ENCODE results near the gene RNU2-63P. TPM values are rescaled to one million over a fixed set of nuclear protein-coding genes. Genes with fewer than 3 reads are reported as not detected.
A peak's percentile ranks its signal among the peaks of the same experiment; 100 is the strongest.

Gene RNU2-63P
- total and polyA plus RNA-seq, 11 donors = not detected

DNA sequence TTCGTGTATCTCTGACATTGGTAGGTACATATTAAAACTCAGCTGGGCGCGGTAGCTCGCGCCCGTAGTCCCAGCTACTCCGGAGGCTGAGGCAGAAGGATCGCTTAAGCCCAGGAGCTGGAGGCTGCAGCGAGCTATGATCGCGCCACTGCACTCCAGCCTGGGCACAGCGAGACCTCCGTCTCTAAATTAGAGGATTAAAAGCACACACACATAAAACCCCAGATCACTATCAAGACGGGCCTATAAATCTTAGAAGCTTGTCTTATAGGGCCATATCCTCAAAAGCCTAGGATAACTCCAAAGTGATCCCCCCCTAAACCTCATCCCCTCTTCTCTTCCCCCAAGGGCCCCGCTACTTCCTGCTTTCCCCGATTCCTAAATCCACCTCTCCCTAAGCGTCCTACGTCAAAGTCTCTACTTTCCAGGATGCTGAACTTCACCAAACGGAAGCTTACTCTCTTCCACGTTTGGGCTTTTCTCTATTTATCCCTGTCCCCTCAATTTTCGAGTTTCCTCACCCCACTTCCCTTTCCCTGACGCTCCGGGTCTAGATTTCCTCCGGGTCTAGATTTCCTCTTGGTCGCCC is 38.5 kb upstream of the RNU2-63P start:
- Histone ChIP-seq H3K27me3 (no peaks in the 10 kb centered on the region), H3K4me3 (peak overlapping the region; percentile 57 to 99 (median 86)), H3K36me3 (no peaks in the 10 kb centered on the region), H3K27ac (peak overlapping the region; percentile 92 to 99 (median 98)), H3K9me3 (no peaks in the 10 kb centered on the region), H3K4me1 (peaks cover 6 to 43% (median 35%) of the 10 kb centered on the region in 12 donors)
- TF ChIP-seq POLR2A (IDR thresholded peaks at IDR 0.05) (no peak), CTCF (IDR thresholded peaks at IDR 0.05) (no peak)
- intact Hi-C loops (cut with DNase I) = no loop called here
- WGBS, 4 donors = 25 to 39% (median 34%) methylated on average over 25 of the region's 25 CpGs
- peak in 3 of 4 donors; percentile 1 to 38 (median 19) for ATAC-seq
- DNase-seq = no peak

DNA sequence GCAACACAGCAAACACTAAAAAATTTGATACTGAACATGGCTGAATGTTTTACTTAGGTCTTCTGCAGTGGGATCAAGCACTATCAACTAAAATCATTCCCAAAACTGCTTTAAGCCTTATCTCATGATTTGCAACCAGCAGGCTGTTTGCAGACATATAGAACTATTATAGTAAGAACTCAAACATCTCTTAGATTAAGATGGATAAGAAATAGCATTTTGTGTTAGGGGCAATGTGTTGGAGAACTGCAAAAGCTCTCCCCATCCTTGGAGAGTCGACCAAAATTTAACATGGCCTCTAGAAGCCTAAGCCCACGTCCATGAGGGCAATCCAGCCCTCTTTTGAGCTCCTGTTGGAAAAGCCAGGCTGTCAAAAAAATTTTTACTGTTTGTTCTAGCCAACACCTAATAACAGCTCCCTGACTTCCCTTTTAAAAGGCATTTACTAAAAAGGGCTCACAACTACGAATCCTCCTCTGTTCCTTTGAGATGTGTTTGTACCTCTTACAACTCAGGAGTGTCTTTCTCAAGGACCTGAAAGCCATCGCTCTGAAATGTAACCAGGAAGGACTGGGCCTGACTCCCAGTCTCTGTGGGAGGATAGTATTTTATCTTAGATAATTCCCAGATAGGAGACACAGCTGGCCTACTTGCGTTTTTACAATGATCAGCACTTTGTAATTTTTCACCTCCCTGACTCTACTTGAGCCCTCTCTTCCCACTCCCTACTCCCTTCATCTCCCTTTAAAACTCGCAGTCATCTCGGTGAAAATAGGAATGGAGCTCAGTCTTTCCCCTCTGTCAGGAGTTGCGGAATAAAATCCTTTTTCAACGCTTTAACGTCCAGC is 37.8 kb upstream of the RNU2-63P start:
- Histone ChIP-seq H3K4me1 (peaks cover 6 to 47% (median 35%) of the 10 kb centered on the region in 12 donors), H3K4me3 (peak overlapping the region; percentile 57 to 99 (median 86)), H3K27me3 (no peaks in the 10 kb centered on the region), H3K9me3 (no peaks in the 10 kb centered on the region), H3K27ac (peak overlapping the region in 11 of 12 donors; percentile 92 to 99 (median 98)), H3K36me3 (peaks cover 0 to 4% (median 0%) of the 10 kb centered on the region in 9 donors)
- TF ChIP-seq CTCF (IDR thresholded peaks at IDR 0.05) = no peak
- no peak for TF ChIP-seq POLR2A (IDR thresholded peaks at IDR 0.05)
- intact Hi-C loops (cut with DNase I) = no loop called here
- 47 to 65% (median 54%) methylated on average over 10 of the region's 10 CpGs for WGBS, 4 donors
- ATAC-seq (no peak), DNase-seq (no peak)

GRCh38 chr2:88053296-88053695 is 36.9 kb upstream of the RNU2-63P start:
- no peak for TF ChIP-seq CTCF (IDR thresholded peaks at IDR 0.05)
- no peak for TF ChIP-seq POLR2A (IDR thresholded peaks at IDR 0.05)
- H3K27ac ChIP-seq = peak overlapping the region in 4 of 12 donors; percentile 98 to 99 (median 99)
- ATAC-seq = no peak

GRCh38 chr2:88051792-88052191 is 35.4 kb upstream of the RNU2-63P start:
- H3K9me3 ChIP-seq = no peaks in the 10 kb centered on the region
- peaks cover 6 to 47% (median 35%) of the 10 kb centered on the region in 12 donors for H3K4me1 ChIP-seq
- TF ChIP-seq POLR2A (IDR thresholded peaks at IDR 0.05) (no peak), CTCF (IDR thresholded peaks at IDR 0.05) (no peak)
- WGBS, 4 donors = 55 to 71% (median 65%) methylated on average over 2 of the region's 2 CpGs
- intact Hi-C loops (cut with DNase I) = no loop called here
- no peak overlapping the region for H3K27ac ChIP-seq
- no peak overlapping the region for H3K4me3 ChIP-seq
- H3K27me3 ChIP-seq = no peaks in the 10 kb centered on the region
- DNase-seq (no peak), ATAC-seq (no peak)
- H3K36me3 ChIP-seq = peaks cover 0 to 11% (median 0%) of the 10 kb centered on the region in 9 donors

More at GRCh38 chr2:88053296-88053695, 36.9 kb upstream of the RNU2-63P start:
- WGBS, 4 donors = 1 to 6% (median 5%) methylated on average over 1 of the region's 1 CpG
- H3K27me3 ChIP-seq = no peaks in the 10 kb centered on the region
- intact Hi-C loops (cut with DNase I) = no loop called here
- no peaks in the 10 kb centered on the region for H3K9me3 ChIP-seq
- H3K4me1 ChIP-seq = peaks cover 6 to 47% (median 35%) of the 10 kb centered on the region in 12 donors
- no peak for DNase-seq
- H3K36me3 ChIP-seq = peaks cover 0 to 5% (median 0%) of the 10 kb centered on the region in 9 donors
- H3K4me3 ChIP-seq = peak overlapping the region in 6 of 12 donors; percentile 2 to 92 (median 86)
